Inferior parietal cortex (tissue), 1 donor: ENCODE results near the gene FAM83D.

Experiments
- DNase-seq: peaks from one replicate; pipeline ENCODE4 v3.0.0-alpha.2; 2016; ENCODE audit errors: extremely low spot score

Gene FAM83D

GRCh38 chr20:38926142-38926933, at the start of gene FAM83D:
FAM83D (plus strand) TSS chr20:38926417; CDS start chr20:38926443, 26 bp downstream.
- DNase-seq: peak; percentile 96

DNA sequence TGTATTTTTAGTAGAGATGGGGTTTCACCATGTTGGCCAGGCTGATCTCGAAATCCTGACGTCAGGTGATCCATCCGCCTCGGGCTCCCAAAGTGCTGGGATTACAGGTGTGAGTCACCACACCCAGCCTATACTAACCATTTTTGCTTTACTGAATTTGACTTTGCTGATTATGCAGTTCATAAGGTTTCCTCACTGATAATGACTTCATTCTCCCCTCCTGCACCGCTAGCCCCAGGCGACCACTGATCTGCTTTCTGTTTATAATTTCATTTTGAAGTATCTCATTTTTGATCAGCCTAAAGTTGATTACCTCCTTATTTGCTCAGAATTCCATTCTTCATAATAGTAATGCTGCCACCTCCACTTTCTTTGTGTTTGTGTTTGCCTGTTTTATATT, 48.7 kb upstream of the FAM83D start:
- no peak for DNase-seq

GRCh38 chr20:38878866-38879265, 47.4 kb upstream of the FAM83D start:
- DNase-seq: no peak

DNA sequence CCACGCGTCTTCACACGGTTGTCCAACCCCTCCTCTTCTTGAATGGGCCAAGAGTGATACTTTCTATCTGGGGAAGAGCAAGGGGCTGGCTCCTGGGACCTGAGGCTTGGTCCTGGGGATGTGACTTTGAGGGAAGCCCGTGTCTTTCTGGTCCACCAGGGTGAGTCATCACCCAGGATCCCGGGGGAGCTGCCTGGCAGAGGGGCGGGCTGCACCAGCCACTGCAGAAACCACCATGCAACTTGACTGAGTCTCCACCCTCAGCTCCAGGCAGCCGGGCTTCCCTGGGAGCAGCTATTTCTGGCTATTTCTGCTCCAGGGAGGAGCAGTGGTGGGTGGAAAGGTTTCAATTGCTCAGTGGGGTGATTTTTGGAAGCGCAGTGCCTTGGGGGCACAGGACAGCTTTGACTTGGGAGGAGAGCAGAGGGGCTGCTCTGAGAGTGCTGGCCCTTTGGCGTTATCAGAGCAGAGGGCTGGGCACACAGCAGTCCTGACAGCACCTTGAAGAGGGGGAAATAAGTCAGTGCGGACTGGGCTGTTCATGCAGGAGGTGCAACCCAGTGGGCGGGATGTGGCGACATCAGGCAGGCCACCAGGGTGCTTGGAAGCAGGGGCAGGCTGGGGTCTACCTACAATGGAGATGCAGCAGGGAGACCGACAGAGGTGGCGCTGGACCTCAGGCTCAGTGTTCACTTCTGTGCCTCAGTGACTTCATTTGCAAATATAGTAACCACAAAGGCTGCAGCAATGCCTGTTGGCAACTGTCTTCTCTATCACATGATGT, 45.1 kb upstream of the FAM83D start:
- DNase-seq: no peak

- DNase-seq: no peak
These were observed 44.3 kb upstream of the FAM83D start for GRCh38 chr20:38881806-38882440.

DNA sequence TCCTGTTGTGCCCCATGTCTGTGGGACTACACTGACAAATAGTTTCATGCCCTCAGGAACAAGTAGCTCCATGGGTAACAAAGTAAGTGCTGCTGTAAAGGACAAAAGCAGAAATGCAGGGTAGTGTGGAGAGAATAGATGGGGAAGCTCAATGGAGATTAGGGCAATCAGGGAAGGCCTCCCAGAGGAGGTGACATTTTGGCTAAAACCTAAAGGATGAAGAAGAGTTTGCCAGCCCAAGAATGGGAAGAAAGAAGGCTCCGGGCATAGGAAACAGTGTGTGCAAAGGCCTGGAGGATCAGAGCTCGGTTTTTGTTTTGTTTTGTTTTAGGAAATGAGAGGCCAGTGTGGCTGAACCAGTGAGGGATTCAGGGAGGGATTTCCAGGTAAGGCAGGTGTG, 43.6 kb upstream of the FAM83D start:
- no peak for DNase-seq

- DNase-seq: peak; percentile 73
These were observed 42.9 kb upstream of the FAM83D start for GRCh38 chr20:38883081-38883980.

DNA sequence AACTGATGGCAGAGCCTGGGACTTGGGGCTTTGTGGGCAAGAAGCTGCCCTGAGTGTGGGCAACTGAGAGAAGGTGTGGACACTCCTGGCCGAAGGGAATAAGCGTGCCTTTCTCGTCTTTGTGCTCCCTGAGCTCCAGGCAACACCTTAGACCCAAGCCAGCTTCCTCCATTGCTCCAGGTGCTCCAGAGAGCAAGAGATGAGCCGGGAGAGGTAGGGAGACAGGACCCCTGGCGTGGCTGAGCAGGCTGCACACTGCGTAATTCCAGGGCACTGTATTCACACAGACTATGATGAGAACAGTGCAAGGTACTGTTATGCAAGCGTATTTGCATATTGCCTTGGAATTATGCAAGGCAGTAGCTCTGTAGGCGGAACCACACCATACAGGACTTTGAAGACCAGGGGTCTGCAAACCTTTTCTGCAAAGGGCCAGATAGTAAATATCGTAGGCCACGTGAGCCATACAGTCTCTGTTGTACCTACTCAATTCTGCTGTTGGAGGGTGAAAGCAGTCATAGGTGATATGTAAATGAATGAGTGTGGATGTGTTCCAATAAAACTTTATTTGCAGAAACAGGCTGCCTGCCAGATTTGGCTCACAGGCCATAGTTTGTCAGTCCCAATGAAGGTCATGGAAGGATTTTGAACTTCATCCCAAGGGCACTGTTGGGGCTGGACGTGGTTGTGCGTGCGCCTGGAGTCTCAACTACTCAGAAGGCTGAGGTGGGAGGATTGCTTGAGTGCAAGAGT, 42.1 kb upstream of the FAM83D start:
- no peak for DNase-seq

GRCh38 chr20:38885357-38885756, 40.9 kb upstream of the FAM83D start:
- DNase-seq: no peak

- DNase-seq: no peak
These were observed 38.0 kb upstream of the FAM83D start for GRCh38 chr20:38888059-38888831.

GRCh38 chr20:38889050-38889449, 37.2 kb upstream of the FAM83D start:
- no peak for DNase-seq

DNA sequence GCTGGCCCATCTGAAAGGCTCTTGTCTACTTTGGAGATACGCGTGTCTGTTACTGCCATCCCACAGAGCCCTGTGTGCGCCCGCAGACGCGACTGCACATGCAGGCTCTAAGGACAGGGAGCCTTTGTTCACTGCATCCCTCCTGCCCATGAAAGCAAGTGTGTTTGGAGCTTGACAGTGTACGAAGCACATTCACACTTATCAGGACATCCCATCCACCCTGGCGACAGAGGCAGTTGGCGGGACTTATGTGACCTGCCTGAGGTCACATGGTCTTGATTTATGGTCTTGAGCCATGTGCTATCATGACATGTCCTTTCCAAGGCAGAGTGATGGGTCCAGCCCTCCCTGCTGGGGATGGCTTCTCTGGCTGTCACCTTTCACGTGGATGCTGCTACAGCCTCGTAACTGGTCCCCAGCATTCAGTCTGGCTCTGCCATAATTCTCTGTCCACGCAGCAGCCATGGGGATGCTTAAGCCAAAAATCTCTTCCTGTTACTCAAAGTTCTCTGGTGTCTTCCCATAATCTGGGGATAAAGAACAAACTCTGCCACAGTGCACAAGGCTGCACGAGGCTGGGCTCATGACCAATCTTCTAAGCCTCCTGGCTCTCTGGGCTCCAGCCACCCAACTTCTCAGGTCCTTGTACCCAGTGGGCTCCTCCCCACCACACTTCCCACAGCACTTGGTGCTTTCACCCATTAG, 36.3 kb upstream of the FAM83D start:
- peak; percentile 81 for DNase-seq

DNA sequence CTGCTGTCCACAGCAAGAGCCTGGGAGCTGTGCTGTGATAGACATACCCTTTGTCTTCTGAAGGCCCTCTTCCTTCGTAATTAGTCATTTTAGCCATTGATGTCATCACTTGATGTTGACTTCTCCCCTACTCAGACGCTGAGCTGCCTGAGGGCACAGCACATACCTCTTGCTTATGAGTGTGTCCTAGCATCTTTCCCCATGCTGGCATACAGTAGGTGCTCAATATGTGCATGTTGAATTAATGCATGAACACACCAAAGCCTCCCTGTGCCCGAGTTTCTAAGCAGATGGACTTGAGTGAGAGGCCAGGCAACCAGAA, 35.8 kb upstream of the FAM83D start:
- DNase-seq: no peak

GRCh38 chr20:38892091-38892981, 33.9 kb upstream of the FAM83D start:
- no peak for DNase-seq

DNA sequence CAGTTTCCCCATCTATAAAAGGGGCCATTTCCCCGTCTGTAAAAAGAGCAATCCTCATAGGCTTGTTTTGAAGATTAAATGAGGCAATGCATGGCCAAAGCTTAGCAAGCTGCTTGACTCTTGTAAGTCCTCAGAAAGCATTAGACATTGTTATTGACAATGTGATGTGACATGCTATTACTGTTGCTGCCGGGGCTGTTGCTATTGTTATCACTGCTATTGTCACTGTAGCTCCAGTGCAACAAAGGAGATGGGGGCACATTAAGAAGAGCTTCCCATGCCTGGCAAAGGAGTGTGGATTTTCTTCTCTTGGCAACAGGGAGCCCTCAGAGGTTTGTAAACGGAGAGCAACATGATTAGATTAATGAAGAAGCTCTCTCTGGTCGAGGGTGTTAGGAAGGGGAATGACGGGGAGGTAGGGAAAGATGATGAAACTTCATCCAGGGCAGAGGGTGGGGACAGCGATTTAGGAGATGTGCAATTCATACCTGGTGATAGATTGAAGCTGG, 33.1 kb upstream of the FAM83D start:
- no peak for DNase-seq

DNA sequence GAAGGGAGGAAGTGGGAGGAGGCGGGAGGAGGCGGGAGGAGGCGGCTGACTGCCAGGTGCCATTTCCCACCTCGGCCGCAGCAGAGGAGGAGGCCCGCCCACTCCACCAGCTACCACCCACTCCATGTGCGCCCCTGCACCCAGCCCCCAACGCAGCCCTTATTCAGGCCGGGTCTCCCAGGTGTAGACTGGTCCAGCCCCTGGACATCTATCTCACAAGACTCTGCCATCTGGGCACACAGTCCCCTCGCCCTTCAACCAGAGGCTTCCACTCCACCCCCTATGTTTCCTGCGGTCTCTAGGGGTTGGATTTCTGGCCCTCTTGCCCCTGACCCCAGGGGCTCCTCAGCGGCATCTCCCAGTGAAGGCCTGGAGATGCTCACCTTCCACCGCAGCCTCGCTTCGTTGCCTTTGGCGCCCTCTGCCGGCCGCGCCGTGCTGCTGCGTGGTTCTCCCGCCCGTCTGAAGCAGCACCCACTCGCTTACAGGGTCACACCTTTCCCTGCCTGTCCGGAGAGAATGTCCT, 32.6 kb upstream of the FAM83D start:
- DNase-seq: peak; percentile 83

GRCh38 chr20:38894091-38894847, 31.9 kb upstream of the FAM83D start:
- DNase-seq: peak; percentile 69
